Skeletal muscle satellite cell (primary cell): ENCODE measurements around the gene ACCS.

Experiments
- H3K27me3 ChIP-seq: 2 replicates; pipeline ENCODE4 v1.7.0; 2013; ENCODE audit warnings: low read length; ENCODE audit not compliant: control insufficient read depth, insufficient read depth
- H3K36me3 ChIP-seq: 2 replicates; pipeline ENCODE4 v1.7.0; 2013; ENCODE audit warnings: mild to moderate bottlenecking, control low read depth, low read length; ENCODE audit not compliant: insufficient read depth
- H3K4me1 ChIP-seq: 2 replicates; pipeline ENCODE4 v1.7.0; 2013; ENCODE audit warnings: low read length; ENCODE audit not compliant: control insufficient read depth, insufficient read depth
- H3K4me2 ChIP-seq: 2 replicates; pipeline ENCODE4 v1.7.0; 2013; ENCODE audit warnings: mild to moderate bottlenecking, low read length
- H3K4me3 ChIP-seq: 2 replicates; pipeline ENCODE4 v1.7.0; 2013; ENCODE audit warnings: low read length
- H3K9ac ChIP-seq: 2 replicates; pipeline ENCODE4 v1.7.0; 2013; ENCODE audit warnings: mild to moderate bottlenecking, low read depth, low read length, moderate library complexity
- H3K9me3 ChIP-seq: replicated peaks from 2 replicates; pipeline ENCODE4 v1.7.0; 2013; ENCODE audit warnings: mild to moderate bottlenecking, control low read depth, low read length

Gene ACCS

DNA sequence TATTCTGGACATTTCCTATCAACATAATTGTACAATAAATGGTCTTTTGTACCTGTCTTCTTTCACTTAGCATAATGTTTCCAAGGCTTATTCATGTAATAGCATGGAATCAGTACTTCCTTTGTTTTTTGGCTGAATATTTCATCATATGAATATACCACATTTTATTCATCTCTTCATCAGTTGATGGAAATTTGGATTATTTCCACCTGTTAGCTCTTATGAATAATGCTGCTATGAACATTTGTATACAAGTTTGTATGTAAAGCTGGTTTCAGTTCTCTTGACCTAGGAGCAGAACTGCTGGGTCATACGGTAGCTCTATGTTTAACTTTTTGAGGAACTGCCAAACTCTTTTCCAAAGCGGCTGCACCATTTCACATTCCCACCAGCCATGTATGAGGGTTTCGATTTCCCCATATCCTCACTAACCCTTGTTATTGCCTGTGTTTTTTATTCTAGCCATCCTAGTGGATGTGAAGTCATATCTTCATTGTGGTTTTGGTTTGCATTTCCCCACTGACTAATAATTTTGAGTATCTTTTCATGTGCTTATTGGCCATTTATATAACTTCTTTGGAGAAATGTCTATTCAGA is 50.3 kb downstream of the ACCS start:
- Histone ChIP-seq H3K27me3 (no peaks in the 10 kb centered on the region), H3K9me3 (no peaks in the 10 kb centered on the region), H3K36me3 (peaks cover 31% of the 10 kb centered on the region), H3K4me3 (no peak overlapping the region), H3K4me2 (no peak overlapping the region), H3K9ac (no peak overlapping the region), H3K4me1 (peaks cover 7% of the 10 kb centered on the region)

GRCh38 chr11:44120169-44120568 is 54.1 kb downstream of the ACCS start:
- no peaks in the 10 kb centered on the region for H3K27me3 ChIP-seq
- H3K4me2 ChIP-seq: no peak overlapping the region
- no peaks in the 10 kb centered on the region for H3K9me3 ChIP-seq
- peaks cover 18% of the 10 kb centered on the region for H3K36me3 ChIP-seq
- H3K9ac ChIP-seq: no peak overlapping the region
- H3K4me3 ChIP-seq: no peak overlapping the region
- no peaks in the 10 kb centered on the region for H3K4me1 ChIP-seq

DNA sequence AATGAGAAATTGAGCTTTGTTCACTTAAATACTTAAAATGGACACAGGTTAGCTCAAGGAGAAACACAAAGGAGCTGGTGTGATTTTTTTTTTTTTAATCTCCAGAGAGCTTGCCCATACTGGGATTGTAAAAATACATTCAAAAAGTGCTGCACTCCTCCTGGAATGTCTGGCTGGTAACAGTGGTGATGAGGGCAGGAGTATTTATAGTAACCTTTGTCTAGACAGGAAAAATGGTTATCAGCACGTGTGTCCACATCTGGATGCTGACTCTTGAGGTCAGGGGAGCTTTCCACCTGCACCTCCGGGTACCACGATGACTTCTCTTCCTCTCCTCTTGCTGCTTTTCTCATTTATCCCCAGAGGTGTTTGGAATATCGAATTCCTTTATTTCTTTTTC is 59.5 kb downstream of the ACCS start:
- no peaks in the 10 kb centered on the region for H3K9me3 ChIP-seq
- H3K4me2 ChIP-seq: no peak overlapping the region
- no peaks in the 10 kb centered on the region for H3K4me1 ChIP-seq
- H3K4me3 ChIP-seq: no peak overlapping the region
- no peak overlapping the region for H3K9ac ChIP-seq
- H3K27me3 ChIP-seq: no peaks in the 10 kb centered on the region
- H3K36me3 ChIP-seq: peaks cover 32% of the 10 kb centered on the region

- no peak overlapping the region for H3K4me3 ChIP-seq
- H3K9me3 ChIP-seq: no peaks in the 10 kb centered on the region
- no peak overlapping the region for H3K4me2 ChIP-seq
- peaks cover 39% of the 10 kb centered on the region for H3K36me3 ChIP-seq
- no peaks in the 10 kb centered on the region for H3K4me1 ChIP-seq
- no peak overlapping the region for H3K9ac ChIP-seq
- no peaks in the 10 kb centered on the region for H3K27me3 ChIP-seq
Measured at GRCh38 chr11:44126304-44126703, 60.2 kb downstream of the ACCS start.

GRCh38 chr11:44127130-44127529 is 61.1 kb downstream of the ACCS start:
- H3K36me3 ChIP-seq: peaks cover 38% of the 10 kb centered on the region
- H3K9ac ChIP-seq: no peak overlapping the region
- H3K4me2 ChIP-seq: no peak overlapping the region
- no peaks in the 10 kb centered on the region for H3K4me1 ChIP-seq
- H3K27me3 ChIP-seq: no peaks in the 10 kb centered on the region
- H3K4me3 ChIP-seq: no peak overlapping the region
- H3K9me3 ChIP-seq: no peaks in the 10 kb centered on the region

GRCh38 chr11:44128729-44129128 is 62.7 kb downstream of the ACCS start:
- Histone ChIP-seq H3K9ac (no peak overlapping the region), H3K36me3 (peaks cover 38% of the 10 kb centered on the region), H3K4me1 (no peaks in the 10 kb centered on the region), H3K4me3 (no peak overlapping the region), H3K9me3 (no peaks in the 10 kb centered on the region), H3K27me3 (no peaks in the 10 kb centered on the region), H3K4me2 (no peak overlapping the region)

- Histone ChIP-seq H3K27me3 (no peaks in the 10 kb centered on the region), H3K4me3 (no peak overlapping the region), H3K9ac (no peak overlapping the region), H3K4me1 (no peaks in the 10 kb centered on the region), H3K36me3 (peaks cover 29% of the 10 kb centered on the region), H3K9me3 (no peaks in the 10 kb centered on the region), H3K4me2 (no peak overlapping the region)
Measured at GRCh38 chr11:44130751-44131150, 64.7 kb downstream of the ACCS start.

DNA sequence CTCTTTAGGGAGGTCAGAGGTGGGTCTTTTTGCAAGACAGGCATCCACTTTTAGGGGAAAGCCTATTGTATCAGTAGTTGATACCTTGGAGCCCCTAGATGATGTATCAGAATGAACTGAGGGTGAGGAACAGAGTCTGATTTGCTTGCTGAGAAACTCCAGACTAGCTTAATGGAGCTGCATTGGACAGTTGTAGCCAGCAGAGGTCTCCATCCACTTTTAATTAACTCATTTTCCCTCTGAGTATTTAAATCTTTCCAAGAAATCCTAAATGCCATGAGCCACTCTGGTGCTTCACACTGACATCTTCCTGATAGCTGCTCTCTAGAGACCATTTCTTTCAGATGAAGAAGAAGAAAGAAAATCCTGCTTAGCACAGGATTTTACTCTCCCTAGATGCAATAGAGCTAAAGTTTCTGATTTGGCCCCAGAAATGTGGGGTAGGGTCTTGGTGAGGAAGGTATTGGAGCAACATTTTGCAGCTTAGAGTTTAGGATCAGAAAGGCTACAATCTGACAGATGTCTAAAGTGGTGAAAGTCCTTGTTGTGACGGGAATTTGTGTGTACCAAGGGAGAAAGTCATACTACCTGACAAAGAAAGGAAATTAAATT is 67.4 kb downstream of the ACCS start:
- no peak overlapping the region for H3K4me2 ChIP-seq
- H3K27me3 ChIP-seq: no peaks in the 10 kb centered on the region
- peaks cover 22% of the 10 kb centered on the region for H3K36me3 ChIP-seq
- peaks cover 14% of the 10 kb centered on the region for H3K4me1 ChIP-seq
- no peak overlapping the region for H3K9ac ChIP-seq
- no peaks in the 10 kb centered on the region for H3K9me3 ChIP-seq
- no peak overlapping the region for H3K4me3 ChIP-seq
